ENCODE results near the gene SCN7A.

GRCh38 chr2:166419616-166419934, 74.5 kb downstream of the SCN7A start:
- no peak for TF ChIP-seq REST (IDR thresholded peaks at IDR 0.05; ENCODE audit: insufficient read depth in 1 of 2, low read depth in 2 of 2, low read length in 2 of 2)
- TF ChIP-seq POLR2AphosphoS5 (IDR thresholded peaks at IDR 0.05; ENCODE audit: low read depth, low read length) = no peak
- no peak for TF ChIP-seq TAF1 (IDR thresholded peaks at IDR 0.05; ENCODE audit: borderline replicate concordance, insufficient read depth, low read length)
- TF ChIP-seq SIN3A (IDR thresholded peaks at IDR 0.05; ENCODE audit: borderline replicate concordance, insufficient read depth, low read length) = no peak
- TF ChIP-seq FOXP2 (optimal IDR thresholded peaks at IDR 0.05; ENCODE audit: borderline replicate concordance, extremely low read depth, extremely low read length, insufficient read depth) = no peak

Data from PFSK-1 (cell line).